Erythroblast (primary cell): ENCODE results near the gene GRIK4.

ENCODE experiments used
- GATA1 ChIP-seq: IDR thresholded peaks from 2 replicates; pipeline ENCODE4 v1.6.1; 2011; ENCODE audit warnings: low read depth, mild to moderate bottlenecking, control low read depth, low read length, moderate library complexity
- POLR2A ChIP-seq: IDR thresholded peaks from 2 replicates; pipeline ENCODE4 v1.6.1; 2011; ENCODE audit warnings: mild to moderate bottlenecking, low read length

DNA sequence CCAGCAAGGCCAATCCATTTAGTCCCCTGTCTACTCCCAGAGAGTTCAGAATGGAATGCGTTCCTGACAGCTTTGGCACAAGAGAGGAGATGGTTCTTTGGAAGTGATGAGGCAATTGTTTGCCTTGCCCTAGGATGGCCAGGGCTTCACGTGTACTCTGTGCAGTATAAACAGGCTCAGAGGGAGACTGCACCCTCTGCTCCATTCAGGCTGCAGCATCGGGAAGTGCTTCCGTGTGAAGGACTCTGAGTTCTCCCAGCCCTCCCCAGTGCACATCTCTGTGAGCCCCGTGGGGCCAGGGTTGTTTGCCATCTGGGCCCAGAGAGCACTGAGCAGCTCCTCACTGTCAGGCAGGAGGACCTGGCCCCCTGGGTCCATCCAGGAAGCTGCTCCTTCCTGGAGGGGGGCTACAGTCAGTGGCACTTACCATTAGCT lies 297.1 kb downstream of the GRIK4 start:
- no peak for TF ChIP-seq POLR2A
- TF ChIP-seq GATA1, result no peak
